ENCODE results near the gene PPP2R1B. TPM values are rescaled to one million over a fixed set of nuclear protein-coding genes. Genes with fewer than 3 reads are reported as not detected.
A peak's percentile ranks its signal among the peaks of the same experiment; 100 is the strongest.

PPP2R1B gene
- total RNA-seq, 1 donor from 2014 or later: 35.6 TPM

GRCh38 chr11:111798279-111798678, 32.1 kb upstream of the PPP2R1B start:
- no peak for DNase-seq (ENCODE audit: extremely low spot score in 2 of 2)
- no peak overlapping the region for H3K27ac ChIP-seq
- H3K27me3 ChIP-seq: no peaks in the 10 kb centered on the region
- TF ChIP-seq POLR2A (IDR thresholded peaks at IDR 0.05): no peak
- H3K9me3 ChIP-seq: no peaks in the 10 kb centered on the region
- H3K36me3 ChIP-seq: peaks cover 3 to 8% of the 10 kb centered on the region in 2 donors
- H3K4me3 ChIP-seq: no peak overlapping the region
- peaks cover 13% of the 10 kb centered on the region for H3K4me1 ChIP-seq
- intact Hi-C loops (cut with DNase I): no loop called here

GRCh38 chr11:111797145-111797581, 31.0 kb upstream of the PPP2R1B start:
- Histone ChIP-seq H3K27ac (no peak overlapping the region), H3K36me3 (peaks cover 0 to 3% of the 10 kb centered on the region in 2 donors), H3K27me3 (no peaks in the 10 kb centered on the region), H3K4me1 (peaks cover 13% of the 10 kb centered on the region), H3K4me3 (no peak overlapping the region), H3K9me3 (no peaks in the 10 kb centered on the region)
- DNase-seq (ENCODE audit: extremely low spot score in 2 of 2): no peak
- intact Hi-C loops (cut with DNase I): no loop called here
- TF ChIP-seq CTCF (IDR thresholded peaks at IDR 0.05): no peak
- no peak for TF ChIP-seq POLR2AphosphoS5 (IDR thresholded peaks at IDR 0.05; ENCODE audit: insufficient read depth in 1 of 2, low read depth in 1 of 2)
- no peak for TF ChIP-seq POLR2A (IDR thresholded peaks at IDR 0.05)

GRCh38 chr11:111796696-111797095, 30.5 kb upstream of the PPP2R1B start:
- DNase-seq (ENCODE audit: extremely low spot score in 2 of 2): no peak
- intact Hi-C loops (cut with DNase I): no loop called here
- H3K4me1 ChIP-seq: peaks cover 13% of the 10 kb centered on the region
- H3K36me3 ChIP-seq: peaks cover 0 to 3% of the 10 kb centered on the region in 2 donors
- TF ChIP-seq POLR2A (IDR thresholded peaks at IDR 0.05) (no peak), POLR2AphosphoS5 (IDR thresholded peaks at IDR 0.05; ENCODE audit: insufficient read depth in 1 of 2, low read depth in 1 of 2) (no peak), CTCF (IDR thresholded peaks at IDR 0.05) (no peak)
- H3K4me3 ChIP-seq: no peak overlapping the region
- no peaks in the 10 kb centered on the region for H3K27me3 ChIP-seq
- peak overlapping the region; percentile 4 for H3K27ac ChIP-seq
- no peaks in the 10 kb centered on the region for H3K9me3 ChIP-seq

GRCh38 chr11:111795334-111795985, 29.3 kb upstream of the PPP2R1B start:
- intact Hi-C loops (cut with DNase I): no loop called here
- no peaks in the 10 kb centered on the region for H3K27me3 ChIP-seq
- no peak for DNase-seq (ENCODE audit: extremely low spot score in 2 of 2)
- no peak for TF ChIP-seq POLR2A (IDR thresholded peaks at IDR 0.05)
- TF ChIP-seq POLR2AphosphoS5 (IDR thresholded peaks at IDR 0.05; ENCODE audit: insufficient read depth in 1 of 2, low read depth in 1 of 2): no peak
- no peak for TF ChIP-seq CTCF (IDR thresholded peaks at IDR 0.05)
- peaks cover 0 to 3% of the 10 kb centered on the region in 2 donors for H3K36me3 ChIP-seq
- H3K4me1 ChIP-seq: peaks cover 13% of the 10 kb centered on the region
- H3K9me3 ChIP-seq: no peaks in the 10 kb centered on the region
- H3K27ac ChIP-seq: peak overlapping the region; percentile 4
- H3K4me3 ChIP-seq: no peak overlapping the region

GRCh38 chr11:111793863-111794262, 27.7 kb upstream of the PPP2R1B start:
- Histone ChIP-seq H3K27ac (peak overlapping the region; percentile 44), H3K36me3 (peaks cover 0 to 3% of the 10 kb centered on the region in 2 donors), H3K27me3 (no peaks in the 10 kb centered on the region), H3K9me3 (no peaks in the 10 kb centered on the region), H3K4me1 (peaks cover 13% of the 10 kb centered on the region), H3K4me3 (no peak overlapping the region)
- no peak for DNase-seq (ENCODE audit: extremely low spot score in 2 of 2)
- intact Hi-C loops (cut with DNase I): no loop called here
- TF ChIP-seq POLR2AphosphoS5 (IDR thresholded peaks at IDR 0.05; ENCODE audit: insufficient read depth in 1 of 2, low read depth in 1 of 2) (peak in 1 of 2 donors; percentile 70), POLR2A (IDR thresholded peaks at IDR 0.05) (no peak)

GRCh38 chr11:111792955-111793500, 26.8 kb upstream of the PPP2R1B start:
- H3K27ac ChIP-seq: no peak overlapping the region
- H3K4me1 ChIP-seq: peaks cover 13% of the 10 kb centered on the region
- H3K36me3 ChIP-seq: peaks cover 0 to 3% of the 10 kb centered on the region in 2 donors
- DNase-seq (ENCODE audit: extremely low spot score in 2 of 2): no peak
- no peak overlapping the region for H3K4me3 ChIP-seq
- no peaks in the 10 kb centered on the region for H3K27me3 ChIP-seq
- no peaks in the 10 kb centered on the region for H3K9me3 ChIP-seq
- no peak for TF ChIP-seq CTCF (IDR thresholded peaks at IDR 0.05)
- TF ChIP-seq POLR2AphosphoS5 (IDR thresholded peaks at IDR 0.05; ENCODE audit: insufficient read depth in 1 of 2, low read depth in 1 of 2): no peak
- TF ChIP-seq POLR2A (IDR thresholded peaks at IDR 0.05): no peak
- intact Hi-C loops (cut with DNase I): no loop called here
